Tibial artery (tissue), 4 donors: ENCODE results near the gene DHRS4L2.
"Not testable (repeated sequence)": the region's sequence is repeated elsewhere in the genome, so short reads cannot be mapped to it uniquely, and the experiment has no call there.

Source experiments
- DNase-seq, 2 donors: peaks; one replicate each; pipeline ENCODE4 v3.0.0-alpha.2; 2019
- H3K27ac ChIP-seq, 2 donors: fragments of 200-600 bp; sonication (generic) in 1 of 2; 1 replicate in 1 of 2; 2 replicates in 1 of 2; pipeline ENCODE4 v1.5.1; 2018 to 2019; ENCODE audit warnings: mild to moderate bottlenecking in 1 of 2
- H3K27me3 ChIP-seq, 2 donors: fragments of 200-600 bp; sonication (generic) in 1 of 2; one replicate each; pipeline versions ENCODE4 v1.5.1 to v1.6.0; 2016 to 2019
- H3K36me3 ChIP-seq, 3 donors: fragments of 200-600 bp; sonication (generic) in 2 of 3; one replicate each; pipeline ENCODE4 v1.5.1; 2016 to 2019; ENCODE audit warnings: mild to moderate bottlenecking in 2 of 3
- H3K4me1 ChIP-seq, 4 donors: fragments of 200-600 bp; sonication (generic) in 2 of 4; 1 replicate in 3 of 4; 2 replicates in 1 of 4; pipeline ENCODE4 v1.5.1; 2016 to 2019
- H3K4me3 ChIP-seq, 2 donors: fragments of 200-600 bp; sonication (generic) in 1 of 2; 1 replicate in 1 of 2; 2 replicates in 1 of 2; pipeline ENCODE4 v1.5.1; 2018 to 2019; ENCODE audit warnings: mild to moderate bottlenecking in 2 of 2
- H3K9me3 ChIP-seq, 3 donors: fragments of 200-600 bp; sonication (generic) in 1 of 3; one replicate each; pipeline ENCODE4 v1.5.1; 2016 to 2019
- CTCF ChIP-seq, 2 experiments: fragments of 200-600 bp in 1 of 2; fragments of 450-650 bp in 1 of 2; IDR thresholded peaks; one replicate each; pipeline ENCODE4 v1.5.1; 2017 to 2019; ENCODE audit warnings: antibody characterized with exemption in 2 of 2, mild to moderate bottlenecking in 1 of 2, moderate library complexity in 1 of 2
- intact Hi-C: fragments of 100-400 bp; cut with DNase I; formaldehyde crosslinking; loops from one replicate; pipeline ENCODE4 v1.15.0; 2023; ENCODE audit warnings: low total_unique reads

DHRS4L2 gene

DNA sequence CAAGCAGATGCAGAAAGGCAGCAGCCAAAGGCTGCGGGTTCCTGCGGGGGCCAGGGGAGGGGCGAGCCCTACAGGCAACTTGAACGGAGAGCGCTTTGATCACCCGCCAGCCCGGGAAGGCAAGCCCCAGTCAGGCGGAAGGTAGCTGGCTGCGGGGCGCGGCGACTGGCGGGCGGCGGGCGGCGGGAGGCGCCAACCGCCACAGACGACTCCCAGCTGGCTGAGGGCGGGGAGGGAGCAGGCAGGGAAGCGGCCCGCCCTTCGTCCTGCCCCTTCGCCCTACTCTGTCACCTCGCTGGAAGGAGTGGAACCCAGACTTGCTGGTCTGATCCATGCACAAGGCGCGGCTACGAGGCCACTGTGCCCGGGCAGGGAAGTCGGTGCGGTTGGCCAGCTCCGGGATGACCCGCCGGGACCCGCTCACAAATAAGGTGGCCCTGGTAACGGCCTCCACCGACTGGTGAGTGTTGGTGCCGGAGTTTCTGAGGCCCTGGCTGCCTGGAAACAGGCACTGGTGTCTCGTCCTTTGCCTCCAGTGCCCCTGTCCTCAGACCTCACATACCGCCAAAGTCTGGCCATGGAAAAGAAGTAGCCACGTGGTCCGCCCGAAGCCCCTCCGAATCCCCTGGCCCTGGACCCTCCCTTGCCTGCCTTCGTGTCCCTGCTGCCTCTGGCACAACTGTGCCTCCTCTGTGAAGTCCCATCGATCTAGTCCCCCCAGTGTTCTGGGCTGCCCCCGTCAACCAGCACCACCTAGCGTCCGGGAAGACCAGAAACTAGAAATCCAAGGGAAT is 47.6 kb downstream of the DHRS4L2 start:
- TF ChIP-seq CTCF (IDR thresholded peaks at IDR 0.05) = peak; percentile 45 to 76

GRCh38 chr14:24036963-24037657 is 48.4 kb downstream of the DHRS4L2 start:
- H3K36me3 ChIP-seq, H3K27me3 ChIP-seq, H3K9me3 ChIP-seq, H3K4me1 ChIP-seq, DNase-seq, intact Hi-C loops: not testable (repeated sequence)
- H3K4me3 ChIP-seq = peak overlapping the region; percentile 52 to 68
- peak overlapping the region; percentile 82 to 96 for H3K27ac ChIP-seq

More for the DNA sequence above, 47.6 kb downstream of the DHRS4L2 start:
- peak; percentile 83 to 91 for DNase-seq
- Histone ChIP-seq H3K27me3 (no peaks in the 10 kb centered on the region), H3K4me3 (peak overlapping the region; percentile 52 to 68), H3K4me1 (peaks cover 0 to 5% (median 2%) of the 10 kb centered on the region in 4 donors), H3K27ac (peak overlapping the region; percentile 82 to 96), H3K36me3 (no peaks in the 10 kb centered on the region), H3K9me3 (peaks cover 0 to 7% (median 0%) of the 10 kb centered on the region in 3 donors)
- intact Hi-C loops = no loop called here

- Histone ChIP-seq H3K27me3 (no peaks in the 10 kb centered on the region), H3K4me3 (no peak overlapping the region), H3K36me3 (no peaks in the 10 kb centered on the region), H3K27ac (peak overlapping the region; percentile 82 to 96), H3K9me3 (peaks cover 0 to 2% (median 0%) of the 10 kb centered on the region in 3 donors), H3K4me1 (peaks cover 0 to 5% (median 2%) of the 10 kb centered on the region in 4 donors)
- TF ChIP-seq CTCF (IDR thresholded peaks at IDR 0.05) = no peak
- no peak for DNase-seq
- intact Hi-C loops = no loop called here
These were observed 48.9 kb downstream of the DHRS4L2 start for GRCh38 chr14:24037658-24038037.

GRCh38 chr14:24038686-24039085 is 50.0 kb downstream of the DHRS4L2 start:
- no peak for TF ChIP-seq CTCF (IDR thresholded peaks at IDR 0.05)
- peaks cover 0 to 5% (median 2%) of the 10 kb centered on the region in 4 donors for H3K4me1 ChIP-seq
- no peaks in the 10 kb centered on the region for H3K27me3 ChIP-seq
- no peak overlapping the region for H3K4me3 ChIP-seq
- no peaks in the 10 kb centered on the region for H3K9me3 ChIP-seq
- no peak for DNase-seq
- H3K36me3 ChIP-seq = no peaks in the 10 kb centered on the region
- H3K27ac ChIP-seq = no peak overlapping the region
- intact Hi-C loops = no loop called here

DNA sequence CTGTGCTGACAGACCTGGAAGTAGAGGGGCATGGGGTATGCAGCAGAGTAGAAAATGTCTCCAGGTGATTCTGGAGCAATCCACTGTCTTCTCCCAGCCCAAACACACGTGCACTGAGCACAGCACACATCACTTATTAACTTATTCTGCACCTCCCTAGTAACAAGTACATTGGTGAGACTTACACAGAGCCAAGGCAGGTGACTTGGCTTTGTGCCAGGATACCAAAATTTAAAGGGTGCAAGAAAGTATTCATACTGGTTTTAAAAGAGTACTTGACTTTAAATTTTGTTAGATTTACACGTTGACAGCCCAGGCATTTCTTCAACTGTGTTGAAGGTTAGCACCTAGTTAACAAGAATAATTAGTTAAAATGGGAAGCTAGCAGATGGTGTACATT is 52.0 kb downstream of the DHRS4L2 start:
- H3K4me3 ChIP-seq = no peak overlapping the region
- no peaks in the 10 kb centered on the region for H3K9me3 ChIP-seq
- no peak for DNase-seq
- H3K4me1 ChIP-seq = peaks cover 0 to 5% (median 2%) of the 10 kb centered on the region in 4 donors
- H3K27me3 ChIP-seq = no peaks in the 10 kb centered on the region
- no peak overlapping the region for H3K27ac ChIP-seq
- TF ChIP-seq CTCF (IDR thresholded peaks at IDR 0.05) = no peak
- intact Hi-C loops = no loop called here
- H3K36me3 ChIP-seq = no peaks in the 10 kb centered on the region

DNA sequence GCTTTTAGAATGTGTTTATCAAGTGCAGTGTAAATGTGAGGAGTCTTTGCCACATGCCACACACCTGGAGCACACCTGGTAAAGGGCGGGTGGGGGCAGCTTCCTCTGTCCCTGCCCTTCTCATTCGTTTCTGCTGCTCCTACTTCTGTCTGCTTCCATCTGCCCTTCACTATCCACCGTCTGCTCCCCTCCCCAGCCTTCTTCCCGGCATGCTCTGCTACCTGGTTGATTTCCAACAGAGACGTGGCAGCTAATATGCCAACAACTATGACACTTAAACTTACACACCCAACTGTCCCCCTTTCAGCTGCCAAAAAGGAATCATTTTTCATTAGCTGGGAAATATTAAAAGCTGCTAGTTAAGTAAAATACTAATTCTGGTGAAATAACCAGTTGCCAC is 54.0 kb downstream of the DHRS4L2 start:
- Histone ChIP-seq H3K27ac (no peak overlapping the region), H3K4me3 (no peak overlapping the region)
- intact Hi-C loops = no loop called here

DNA sequence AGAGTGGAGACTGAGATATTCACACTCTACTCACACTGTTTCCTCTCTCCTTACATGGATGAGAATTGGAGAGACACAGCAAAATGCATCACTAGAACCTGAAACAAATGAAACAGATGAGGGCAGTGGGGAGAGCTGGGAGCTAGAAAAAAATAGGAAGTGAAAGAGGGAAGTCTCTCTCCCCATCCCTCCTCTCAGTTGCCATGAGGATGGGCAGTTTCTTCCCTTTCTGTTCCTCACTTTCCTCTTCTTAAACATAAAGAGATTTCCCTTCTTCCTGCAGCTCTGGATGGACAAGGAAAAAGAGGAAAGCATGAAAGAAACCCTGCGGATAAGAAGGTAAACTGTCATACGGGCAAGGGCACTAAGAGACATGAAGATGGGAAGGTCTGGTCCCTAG is 60.3 kb downstream of the DHRS4L2 start:
- H3K27me3 ChIP-seq = not testable (repeated sequence)

More for the DNA sequence above, 54.0 kb downstream of the DHRS4L2 start:
- Histone ChIP-seq H3K4me1 (no peaks in the 10 kb centered on the region), H3K9me3 (no peaks in the 10 kb centered on the region), H3K36me3 (no peaks in the 10 kb centered on the region), H3K27me3 (no peaks in the 10 kb centered on the region)
- no peak for TF ChIP-seq CTCF (IDR thresholded peaks at IDR 0.05)
- DNase-seq = no peak

DNA sequence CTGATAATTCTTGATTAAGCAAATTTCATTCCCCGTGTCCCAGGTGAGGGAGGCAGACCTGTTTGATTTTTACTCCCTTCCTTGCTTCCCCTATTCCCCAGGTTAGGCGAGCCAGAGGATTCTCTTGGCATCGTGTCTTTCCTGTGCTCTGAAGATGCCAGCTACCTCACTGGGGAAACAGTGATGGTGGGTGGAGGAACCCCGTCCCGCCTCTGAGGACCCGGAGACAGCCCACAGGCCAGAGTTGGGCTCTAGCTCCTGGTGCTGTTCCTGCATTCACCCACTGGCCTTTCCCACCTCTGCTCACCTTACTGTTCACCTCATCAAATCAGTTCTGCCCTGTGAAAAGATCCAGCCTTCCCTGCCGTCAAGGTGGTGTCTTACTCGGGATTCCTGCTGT is 62.0 kb downstream of the DHRS4L2 start:
- H3K4me3 ChIP-seq, DNase-seq, intact Hi-C loops, H3K9me3 ChIP-seq, H3K36me3 ChIP-seq, H3K27ac ChIP-seq: not testable (repeated sequence)
- peaks cover 0 to 20% of the 10 kb centered on the region in 2 donors for H3K27me3 ChIP-seq
- H3K4me1 ChIP-seq = peaks cover 0 to 20% (median 15%) of the 10 kb centered on the region in 4 donors

More for the DNA sequence above, 60.3 kb downstream of the DHRS4L2 start:
- intact Hi-C loops, H3K9me3 ChIP-seq, H3K27ac ChIP-seq, H3K4me3 ChIP-seq, H3K36me3 ChIP-seq, DNase-seq: not testable (repeated sequence)
- H3K4me1 ChIP-seq = peaks cover 0 to 20% (median 15%) of the 10 kb centered on the region in 4 donors
